MM.1S (cell line): ENCODE results near the gene GLRA3.

Experiments
- CTCF ChIP-seq: fragments of 300-600 bp; sonication (generic); IDR thresholded peaks from 2 replicates; pipeline ENCODE4 v1.5.1; 2016; ENCODE audit warnings: antibody characterized with exemption, low read length, mixed read lengths
- EZH2 ChIP-seq: fragments of 300-600 bp; sonication (generic); optimal IDR thresholded peaks from 2 replicates; pipeline ENCODE3; 2017; ENCODE audit warnings: low read depth, mild to moderate bottlenecking, antibody characterized with exemption, low read length, mixed read lengths
- EZH2phosphoT487 ChIP-seq: fragments of 300-600 bp; sonication (generic); IDR thresholded peaks from 2 replicates; pipeline ENCODE4 v1.6.1; 2018; ENCODE audit warnings: antibody characterized with exemption, low read length

- TF ChIP-seq CTCF (no peak), EZH2 (no peak), EZH2phosphoT487 (no peak)
Measured at GRCh38 chr4:174699654-174700053, 129.4 kb downstream of the GLRA3 start.
